ENCODE measurements around the gene PALS1.
A peak's percentile ranks its signal among the peaks of the same experiment; 100 is the strongest.

GRCh38 chr14:67269298-67270060, 28.2 kb downstream of the PALS1 start:
- TF ChIP-seq CTCF (IDR thresholded peaks at IDR 0.05; ENCODE audit: low read depth, low read length, missing input control) (no peak), RAD21 (IDR thresholded peaks at IDR 0.05) (no peak), MAX (IDR thresholded peaks at IDR 0.05) (no peak), TAF1 (conservative IDR thresholded peaks at IDR 0.05) (no peak), REST (IDR thresholded peaks at IDR 0.05) (no peak), NR2F2 (IDR thresholded peaks at IDR 0.05) (peak; percentile 77), EGR1 (IDR thresholded peaks at IDR 0.05; ENCODE audit: low read depth in 2 of 2) (no peak)

All from liver (tissue), 3 donors.